Tibial nerve (tissue), 4 donors: ENCODE results near the gene CHRDL2. TPM values are rescaled to one million over a fixed set of nuclear protein-coding genes. Genes with fewer than 3 reads are reported as not detected.

Experiments
- DNase-seq, 2 donors: peaks; one replicate each; pipeline ENCODE4 v3.0.0-alpha.2; 2019; ENCODE audit warnings: low spot score in 2 of 2
- H3K27ac ChIP-seq, 4 donors: fragments of 200-600 bp; sonication (generic) in 3 of 4; one replicate each; pipeline ENCODE4 v1.5.1; 2017 to 2019; ENCODE audit warnings: mild to moderate bottlenecking in 1 of 4
- H3K27me3 ChIP-seq, 2 donors: fragments of 200-600 bp; sonication (generic) in 1 of 2; one replicate each; pipeline versions ENCODE4 v1.5.1 to v1.6.0; 2017 to 2019
- H3K36me3 ChIP-seq, 3 donors: fragments of 200-600 bp; sonication (generic); one replicate each; pipeline ENCODE4 v1.5.1; 2018 to 2019
- H3K4me1 ChIP-seq, 4 donors: fragments of 200-600 bp; sonication (generic) in 3 of 4; one replicate each; pipeline ENCODE4 v1.5.1; 2017 to 2019
- H3K4me3 ChIP-seq, 4 donors: fragments of 200-600 bp; sonication (generic) in 3 of 4; one replicate each; pipeline ENCODE4 v1.5.1; 2017 to 2019; ENCODE audit warnings: mild to moderate bottlenecking in 1 of 4, moderate library complexity in 1 of 4
- H3K9me3 ChIP-seq, 4 donors: fragments of 200-600 bp; sonication (generic) in 3 of 4; one replicate each; pipeline ENCODE4 v1.5.1; 2017 to 2019
- CTCF ChIP-seq, 5 experiments: fragments of 200-600 bp in 3 of 5; fragments of 450-650 bp in 2 of 5; sonication (generic) in 3 of 5; IDR thresholded peaks; one replicate each; pipeline ENCODE4 v1.5.1; 2016 to 2019; ENCODE audit warnings: antibody characterized with exemption in 5 of 5, mild to moderate bottlenecking in 3 of 5, moderate library complexity in 2 of 5
- EP300 ChIP-seq, 2 donors: sonication (generic); formaldehyde crosslinking; IDR thresholded peaks; one replicate each; pipeline ENCODE4 v1.6.1; 2017; ENCODE audit warnings: antibody characterized with exemption in 2 of 2, mild to moderate bottlenecking in 1 of 2
- POLR2A ChIP-seq, 2 donors: fragments of 450-650 bp; IDR thresholded peaks; one replicate each; pipeline ENCODE4 v1.6.1; 2017; ENCODE audit warnings: antibody characterized with exemption in 2 of 2, mild to moderate bottlenecking in 2 of 2, moderate library complexity in 2 of 2
- WGBS, 2 donors: methylation state at CpG; one replicate each; pipeline ENCODE4 v1.1.5; 2018; 5-methylcytosine and 5-hydroxymethylcytosine counted together
- total RNA-seq, 4 donors: library from RNA; depleted of rRNA; stranded (reverse); fragments of >200 nt; gene quantifications; one replicate each; pipeline ENCODE4 v1.1.0, GENCODE V29; 2016

Gene CHRDL2
- total RNA-seq, 4 donors from 2014 or later: not detected

GRCh38 chr11:74730571-74731260 lies 510 bp downstream of the CHRDL2 start:
- TF ChIP-seq POLR2A (IDR thresholded peaks at IDR 0.05) (no peak), EP300 (IDR thresholded peaks at IDR 0.05) (no peak), CTCF (IDR thresholded peaks at IDR 0.05) (no peak)
- Histone ChIP-seq H3K4me1 (peaks cover 0 to 23% (median 4%) of the 10 kb centered on the region in 4 donors), H3K9me3 (no peaks in the 10 kb centered on the region), H3K4me3 (peak overlapping the region in 1 of 4 donors; percentile 36), H3K36me3 (no peaks in the 10 kb centered on the region), H3K27me3 (peaks cover 0 to 61% of the 10 kb centered on the region in 2 donors), H3K27ac (no peak overlapping the region)
- 3 to 6% methylated on average over 40 of the region's 40 CpGs for WGBS, 2 donors
- no peak for DNase-seq

DNA sequence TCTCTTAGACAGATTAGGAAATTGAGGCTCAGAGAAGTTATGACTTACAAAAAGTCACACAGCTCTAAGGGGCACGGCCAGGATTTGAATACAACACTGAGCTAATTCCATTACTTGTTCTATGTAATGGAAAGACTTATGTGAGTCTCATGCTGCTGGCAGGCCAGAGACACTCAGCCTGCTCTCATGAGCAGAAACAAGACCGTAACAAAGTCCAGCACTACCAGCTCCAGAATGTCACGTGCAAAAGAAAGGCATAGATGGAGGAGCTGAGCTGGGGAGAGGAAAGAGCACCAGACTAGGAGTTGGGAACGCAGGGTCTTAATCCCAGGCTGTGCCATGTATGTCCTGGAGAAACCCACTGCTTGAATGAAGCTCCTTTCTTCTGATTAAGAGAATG lies 1.8 kb downstream of the CHRDL2 start:
- H3K4me3 ChIP-seq: no peak overlapping the region
- no peaks in the 10 kb centered on the region for H3K36me3 ChIP-seq
- no peak overlapping the region for H3K27ac ChIP-seq
- no peak for DNase-seq
- TF ChIP-seq CTCF (IDR thresholded peaks at IDR 0.05): no peak
- TF ChIP-seq EP300 (IDR thresholded peaks at IDR 0.05): no peak
- peaks cover 0 to 23% (median 4%) of the 10 kb centered on the region in 4 donors for H3K4me1 ChIP-seq
- WGBS, 2 donors: 78 to 88% methylated on average over 4 of the region's 4 CpGs
- peaks cover 0 to 49% of the 10 kb centered on the region in 2 donors for H3K27me3 ChIP-seq
- no peaks in the 10 kb centered on the region for H3K9me3 ChIP-seq

GRCh38 chr11:74726547-74727182 lies 4.6 kb downstream of the CHRDL2 start:
- DNase-seq: peak; percentile 37 to 71
- WGBS, 2 donors: 11 to 12% methylated on average over 12 to 13 of the region's 13 CpGs
- Histone ChIP-seq H3K27me3 (peaks cover 0 to 22% of the 10 kb centered on the region in 2 donors), H3K9me3 (no peaks in the 10 kb centered on the region), H3K27ac (no peak overlapping the region), H3K4me3 (no peak overlapping the region), H3K4me1 (peaks cover 0 to 20% (median 4%) of the 10 kb centered on the region in 4 donors), H3K36me3 (no peaks in the 10 kb centered on the region)
- no peak for TF ChIP-seq POLR2A (IDR thresholded peaks at IDR 0.05)
- TF ChIP-seq EP300 (IDR thresholded peaks at IDR 0.05): no peak
- TF ChIP-seq CTCF (IDR thresholded peaks at IDR 0.05): peak; percentile 90 to 94 (median 94)

DNA sequence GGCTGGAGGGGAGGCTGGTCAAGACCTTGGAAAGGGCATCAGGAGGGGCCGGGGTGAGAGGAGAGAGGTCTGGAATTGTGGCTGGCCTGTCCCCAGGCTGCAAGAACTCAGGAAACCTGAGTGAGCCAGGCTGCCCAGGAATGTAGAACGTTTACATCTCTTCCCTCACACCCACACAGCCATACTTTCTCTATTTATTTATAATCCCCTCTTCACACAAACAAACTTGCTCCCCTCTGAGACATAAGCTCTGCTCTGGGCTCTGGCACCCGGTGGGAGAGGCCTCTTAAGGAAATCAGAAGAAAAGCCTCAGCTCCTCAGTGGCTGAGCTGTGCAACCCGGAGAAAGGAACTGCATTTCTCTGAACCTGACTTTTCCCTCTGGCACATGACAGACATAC lies 5.5 kb downstream of the CHRDL2 start:
- Histone ChIP-seq H3K4me3 (no peak overlapping the region), H3K36me3 (no peaks in the 10 kb centered on the region), H3K27me3 (peaks cover 0 to 14% of the 10 kb centered on the region in 2 donors), H3K4me1 (peaks cover 0 to 21% (median 4%) of the 10 kb centered on the region in 4 donors), H3K9me3 (no peaks in the 10 kb centered on the region), H3K27ac (no peak overlapping the region)
- 65 to 71% methylated on average over 4 of the region's 4 CpGs for WGBS, 2 donors
- TF ChIP-seq EP300 (IDR thresholded peaks at IDR 0.05): no peak
- TF ChIP-seq CTCF (IDR thresholded peaks at IDR 0.05): no peak
- no peak for TF ChIP-seq POLR2A (IDR thresholded peaks at IDR 0.05)
- no peak for DNase-seq

GRCh38 chr11:74723511-74723910 lies 7.7 kb downstream of the CHRDL2 start:
- WGBS, 2 donors: 64 to 70% methylated on average over 5 of the region's 5 CpGs
- no peak for DNase-seq

More at GRCh38 chr11:74723511-74723910, 7.7 kb downstream of the CHRDL2 start:
- Histone ChIP-seq H3K27me3 (no peaks in the 10 kb centered on the region), H3K9me3 (no peaks in the 10 kb centered on the region), H3K36me3 (no peaks in the 10 kb centered on the region), H3K4me1 (peaks cover 0 to 34% (median 14%) of the 10 kb centered on the region in 4 donors), H3K4me3 (no peak overlapping the region), H3K27ac (no peak overlapping the region)
- TF ChIP-seq CTCF (IDR thresholded peaks at IDR 0.05) (no peak), POLR2A (IDR thresholded peaks at IDR 0.05) (no peak), EP300 (IDR thresholded peaks at IDR 0.05) (no peak)
